Measurements from ENCODE around the gene SPEF2. TPM values are rescaled to one million over a fixed set of nuclear protein-coding genes. Genes with fewer than 3 reads are reported as not detected.

Gene SPEF2
- total and polyA plus RNA-seq, 8 donors: 4.1 to 11.8 (median 6.2) TPM

GRCh38 chr5:35672995-35673394, 55.3 kb downstream of the SPEF2 start:
- Histone ChIP-seq H3K4me1 (no peaks in the 10 kb centered on the region), H3K4me3 (no peak overlapping the region), H3K27ac (no peak overlapping the region), H3K27me3 (no peaks in the 10 kb centered on the region), H3K9me3 (no peaks in the 10 kb centered on the region), H3K36me3 (no peaks in the 10 kb centered on the region)
- FAIRE-seq (no peak), ATAC-seq (peak in 3 of 4 donors; percentile 19 to 79 (median 43)), DNase-seq (no peak)
- intact Hi-C loops (cut with DNase I): no loop called here
- no peak for TF ChIP-seq CTCF (IDR thresholded peaks at IDR 0.05)
- WGBS, 2 donors: 84 to 85% methylated on average over 1 of the region's 1 CpG

- no peak overlapping the region for H3K27ac ChIP-seq
- H3K4me3 ChIP-seq: no peak overlapping the region
- H3K36me3 ChIP-seq: no peaks in the 10 kb centered on the region
- no peak for ATAC-seq
- H3K9me3 ChIP-seq: no peaks in the 10 kb centered on the region
- intact Hi-C loops (cut with DNase I): no loop called here
- H3K27me3 ChIP-seq: no peaks in the 10 kb centered on the region
- FAIRE-seq: no peak
- 60 to 82% methylated on average over 2 of the region's 2 CpGs for WGBS, 2 donors
- no peak for DNase-seq
- H3K4me1 ChIP-seq: no peaks in the 10 kb centered on the region
- no peak for TF ChIP-seq CTCF (IDR thresholded peaks at IDR 0.05)
These were observed 56.4 kb downstream of the SPEF2 start for GRCh38 chr5:35674049-35674448.

GRCh38 chr5:35675392-35675791, 57.7 kb downstream of the SPEF2 start:
- no peaks in the 10 kb centered on the region for H3K36me3 ChIP-seq
- TF ChIP-seq CTCF (IDR thresholded peaks at IDR 0.05): no peak
- 96% methylated on average over 12 of the region's 12 CpGs for WGBS, 2 donors
- FAIRE-seq (no peak), DNase-seq (no peak), ATAC-seq (no peak)
- H3K4me1 ChIP-seq: no peaks in the 10 kb centered on the region
- no peak overlapping the region for H3K27ac ChIP-seq
- no peaks in the 10 kb centered on the region for H3K9me3 ChIP-seq
- no peak overlapping the region for H3K4me3 ChIP-seq
- intact Hi-C loops (cut with DNase I): no loop called here
- H3K27me3 ChIP-seq: no peaks in the 10 kb centered on the region

GRCh38 chr5:35677878-35678277, 60.2 kb downstream of the SPEF2 start:
- no peak for TF ChIP-seq CTCF (IDR thresholded peaks at IDR 0.05)
- Histone ChIP-seq H3K27ac (no peak overlapping the region), H3K27me3 (no peaks in the 10 kb centered on the region), H3K36me3 (no peaks in the 10 kb centered on the region), H3K4me1 (peaks cover 0 to 8% (median 0%) of the 10 kb centered on the region in 3 donors), H3K9me3 (no peaks in the 10 kb centered on the region), H3K4me3 (no peak overlapping the region)
- no peak for DNase-seq
- no peak for FAIRE-seq
- no peak for ATAC-seq
- intact Hi-C loops (cut with DNase I): no loop called here
- 92 to 95% methylated on average over 5 of the region's 5 CpGs for WGBS, 2 donors

- Histone ChIP-seq H3K4me1 (peaks cover 0 to 8% (median 0%) of the 10 kb centered on the region in 3 donors), H3K9me3 (no peaks in the 10 kb centered on the region), H3K36me3 (no peaks in the 10 kb centered on the region), H3K4me3 (no peak overlapping the region), H3K27me3 (no peaks in the 10 kb centered on the region), H3K27ac (no peak overlapping the region)
- 76 to 86% methylated on average over 3 of the region's 3 CpGs for WGBS, 2 donors
- intact Hi-C loops (cut with DNase I): no loop called here
- ATAC-seq (no peak), DNase-seq (no peak), FAIRE-seq (no peak)
- no peak for TF ChIP-seq CTCF (IDR thresholded peaks at IDR 0.05)
These were observed 61.0 kb downstream of the SPEF2 start for GRCh38 chr5:35678661-35679060.

All from pancreas (tissue), 10 donors.